Ishikawa (cell line): Measurements from ENCODE around the gene DCAF7.
A peak's percentile ranks its signal among the peaks of the same experiment; 100 is the strongest.

Source experiments
- CEBPB ChIP-seq: IDR thresholded peaks from 2 replicates; pipeline ENCODE4 v1.6.1; 2012
- CREB1 ChIP-seq: IDR thresholded peaks from 2 replicates; pipeline ENCODE4 v1.6.1; 2012; ENCODE audit warnings: low read depth
- EGR1 ChIP-seq: IDR thresholded peaks from 2 replicates; pipeline ENCODE4 v1.6.1; 2012
- EP300 ChIP-seq: IDR thresholded peaks from 2 replicates; pipeline ENCODE4 v1.6.1; 2012; ENCODE audit warnings: borderline replicate concordance
- FOXM1 ChIP-seq: IDR thresholded peaks from 2 replicates; pipeline ENCODE4 v1.6.1; 2012; ENCODE audit warnings: low read depth, borderline replicate concordance
- NFIC ChIP-seq: IDR thresholded peaks from 2 replicates; pipeline ENCODE4 v1.6.1; 2012
- RAD21 ChIP-seq: IDR thresholded peaks from 2 replicates; pipeline ENCODE4 v1.6.1; 2012; ENCODE audit warnings: low read depth
- REST ChIP-seq: IDR thresholded peaks from 2 replicates; pipeline ENCODE4 v1.6.1; 2012; ENCODE audit warnings: low read depth, mild to moderate bottlenecking
- TAF1 ChIP-seq: IDR thresholded peaks from 2 replicates; pipeline ENCODE4 v1.6.1; 2012; ENCODE audit warnings: low read depth, mild to moderate bottlenecking
- TCF12 ChIP-seq: IDR thresholded peaks from 2 replicates; pipeline ENCODE4 v1.6.1; 2012; ENCODE audit warnings: low read depth
- TEAD4 ChIP-seq: IDR thresholded peaks from 2 replicates; pipeline ENCODE4 v1.6.1; 2012
- USF1 ChIP-seq: IDR thresholded peaks from 2 replicates; pipeline ENCODE4 v1.6.1; 2012
- YY1 ChIP-seq: IDR thresholded peaks from 2 replicates; pipeline ENCODE4 v1.6.1; 2012; ENCODE audit warnings: low read depth
- ZBTB7A ChIP-seq: IDR thresholded peaks from 2 replicates; pipeline ENCODE4 v1.6.1; 2012; ENCODE audit warnings: low read depth
- TF ChIP-seq, protein P1 (sequence below): IDR thresholded peaks from 2 replicates; pipeline ENCODE4 v1.6.1; 2012

DCAF7 gene

DNA sequence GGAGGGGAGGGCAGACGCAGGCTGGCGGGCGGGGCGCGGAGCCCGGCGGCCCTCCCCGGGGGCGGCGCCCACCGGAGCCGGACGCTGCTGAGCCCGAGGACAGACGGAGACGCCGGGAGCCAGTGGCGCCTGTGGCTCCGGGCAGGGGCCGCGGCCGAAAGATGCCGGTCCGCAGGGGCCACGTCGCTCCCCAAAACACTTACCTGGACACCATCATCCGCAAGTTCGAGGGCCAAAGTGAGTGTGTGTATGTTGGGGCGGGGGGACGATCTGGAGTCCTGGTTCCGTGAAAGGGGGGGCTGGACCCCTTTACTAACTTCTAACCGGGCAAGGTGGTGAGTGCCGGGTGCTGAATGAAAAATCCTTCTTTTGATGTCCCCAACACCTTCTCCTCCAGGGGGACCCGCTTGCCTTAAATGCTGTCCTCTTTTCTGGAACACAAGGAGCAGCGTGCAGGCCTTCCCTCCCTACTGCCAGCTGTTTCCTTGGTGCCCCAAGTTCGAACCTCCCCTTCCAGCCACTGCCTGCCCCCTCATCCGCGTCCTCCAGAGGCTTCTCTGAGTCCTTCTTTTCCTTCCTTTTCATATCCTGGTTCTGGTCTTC, 26.9 kb upstream of the DCAF7 start, which contains the start of gene KCNH6:
TSS of gene KCNH6 (plus strand) at position 106 of the 603 bp plus-strand sequence. CDS start at position 162, 56 bp downstream.
- TF ChIP-seq NFIC: no peak; the same call in 1 of the 2 replicates
- TF ChIP-seq ZBTB7A: 0 out of 2 replicates have a peak, but pooled peaks have one; percentile 28

DNA sequence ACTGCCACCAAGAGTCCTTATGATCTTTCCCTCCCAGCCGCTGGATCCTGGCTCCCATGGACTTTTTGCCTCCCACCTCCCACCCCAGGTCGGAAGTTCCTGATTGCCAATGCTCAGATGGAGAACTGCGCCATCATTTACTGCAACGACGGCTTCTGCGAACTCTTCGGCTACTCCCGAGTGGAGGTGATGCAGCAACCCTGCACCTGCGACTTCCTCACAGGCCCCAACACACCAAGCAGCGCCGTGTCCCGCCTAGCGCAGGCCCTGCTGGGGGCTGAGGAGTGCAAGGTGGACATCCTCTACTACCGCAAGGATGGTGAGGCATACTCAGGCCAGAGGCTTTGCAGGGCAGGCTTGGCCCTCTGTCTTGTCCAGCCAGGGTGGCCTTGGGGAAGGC, 26.2 kb upstream of the DCAF7 start:
- TF ChIP-seq REST (no peak), EGR1 (no peak), FOXM1 (no peak), USF1 (no peak), RAD21 (no peak), CREB1 (no peak), CEBPB (no peak), TCF12 (no peak), EP300 (no peak), YY1 (no peak), TEAD4 (no peak), TAF1 (no peak)

- no peak for TF ChIP-seq NFIC
Measured at GRCh38 chr17:63525190-63525946, 24.9 kb upstream of the DCAF7 start.

GRCh38 chr17:63526861-63527260, 23.4 kb upstream of the DCAF7 start:
- TF ChIP-seq TAF1: no peak
- no peak for TF ChIP-seq NFIC
- TF ChIP-seq, protein P1, sequence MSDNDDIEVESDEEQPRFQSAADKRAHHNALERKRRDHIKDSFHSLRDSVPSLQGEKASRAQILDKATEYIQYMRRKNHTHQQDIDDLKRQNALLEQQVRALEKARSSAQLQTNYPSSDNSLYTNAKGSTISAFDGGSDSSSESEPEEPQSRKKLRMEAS: no peak
- no peak for TF ChIP-seq EGR1
- no peak for TF ChIP-seq YY1
- no peak for TF ChIP-seq TCF12
- TF ChIP-seq REST: no peak
- TF ChIP-seq FOXM1: no peak
- no peak for TF ChIP-seq CEBPB
- TF ChIP-seq CREB1: no peak
- no peak for TF ChIP-seq EP300
- no peak for TF ChIP-seq TEAD4
- TF ChIP-seq ZBTB7A: no peak

DNA sequence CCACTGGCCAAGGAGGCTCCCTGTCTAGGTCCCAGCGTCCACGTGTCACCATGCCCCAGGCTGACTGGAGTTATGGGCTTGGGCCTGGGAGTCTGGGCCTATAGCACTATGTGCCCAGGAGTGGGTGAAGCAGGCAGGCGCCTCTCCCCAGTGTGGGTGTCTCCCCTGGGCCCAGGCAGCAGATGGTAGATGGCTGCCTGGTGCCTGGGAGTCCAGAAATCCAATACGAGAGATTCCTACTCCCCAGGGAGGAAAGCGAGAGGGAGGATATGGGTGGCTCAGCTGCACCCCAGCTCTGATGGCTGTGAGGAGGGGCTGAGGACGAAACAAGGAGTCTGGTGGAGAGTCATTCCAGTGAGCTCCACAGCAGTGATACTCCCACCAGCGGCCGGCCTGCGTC, 22.1 kb upstream of the DCAF7 start:
- TF ChIP-seq FOXM1 (no peak), REST (no peak)
